MCF 10A (cell line): ENCODE data around the gene PDXDC1. TPM values are rescaled to one million over a fixed set of nuclear protein-coding genes. Genes with fewer than 3 reads are reported as not detected.

Experiments used
- BruUV-seq: library from RNA; stranded (reverse); fragments of 400-500 nt; replicated peaks from 2 replicates; lab custom pipeline; 2021; lab: Mats Ljungman, UMichigan
- CTCF ChIA-PET: fragments of 300-600 bp; sonication (Branson Sonifier 250); formaldehyde crosslinking; extraction: SDS; loops from one replicate; lab custom pipeline; 2021; ENCODE audit warnings: antibody characterized with exemption, inconsistent platforms; lab: Yijun Ruan, JAX
- POLR2A ChIA-PET: fragments of 300-600, 350-650 bp; sonication (Branson Sonifier 250); formaldehyde crosslinking; extraction: SDS; loops from one replicate; lab custom pipeline; 2020; ENCODE audit warnings: antibody characterized with exemption, inconsistent platforms; lab: Yijun Ruan, JAX
- DNase-seq: peaks from one replicate; pipeline ENCODE4 v3.0.0-alpha.2; 2018; ENCODE audit not compliant: unreplicated experiment
- H3K27ac Mint-ChIP-seq: one replicate; pipeline ENCODE4 v1.8.0; 2022; ENCODE audit warnings: mild to moderate bottlenecking, low read depth, mixed read lengths; ENCODE audit not compliant: unreplicated experiment
- H3K27me3 Mint-ChIP-seq: one replicate; pipeline ENCODE4 v1.8.0; 2022; ENCODE audit warnings: mixed read lengths; ENCODE audit not compliant: insufficient read depth, unreplicated experiment
- H3K36me3 Mint-ChIP-seq: one replicate; pipeline ENCODE4 v1.8.0; 2022; ENCODE audit warnings: mild to moderate bottlenecking, moderate library complexity, mixed read lengths; ENCODE audit not compliant: insufficient read depth, unreplicated experiment
- H3K4me1 Mint-ChIP-seq: one replicate; pipeline ENCODE4 v1.8.0; 2022; ENCODE audit warnings: mixed read lengths; ENCODE audit not compliant: insufficient read depth, unreplicated experiment
- H3K4me3 Mint-ChIP-seq: one replicate; pipeline ENCODE4 v1.8.0; 2022; ENCODE audit warnings: mild to moderate bottlenecking, moderate library complexity, mixed read lengths; ENCODE audit not compliant: unreplicated experiment
- H3K9me3 Mint-ChIP-seq: one replicate; pipeline ENCODE4 v1.8.0; 2022; ENCODE audit warnings: mixed read lengths; ENCODE audit not compliant: unreplicated experiment
- intact Hi-C: fragments of 100-400 bp; cut with micrococcal nuclease; formaldehyde crosslinking; loops from 2 replicates; pipeline ENCODE4 v1.14.1; 2022
- total RNA-seq: library from RNA; stranded (reverse); gene quantifications from 2 replicates; pipeline ENCODE4 v1.2.3, GENCODE V29; 2022
- TF ChIP-seq, protein P1 (sequence below): fragments of 200-600 bp; IDR thresholded peaks from one replicate; pipeline ENCODE4 v1.8.0; 2022; ENCODE audit warnings: antibody characterized with exemption, mild to moderate bottlenecking; ENCODE audit not compliant: unreplicated experiment

Gene PDXDC1
- total RNA-seq, 1 experiment from 2014 or later: 70.7 TPM

GRCh38 chr16:15032547-15033308, 57.9 kb downstream of the PDXDC1 start:
- Mint-ChIP-seq H3K4me3 (no peak overlapping the region), H3K9me3 (no peaks in the 10 kb centered on the region), H3K27me3 (no peaks in the 10 kb centered on the region), H3K4me1 (peaks cover 5% of the 10 kb centered on the region), H3K36me3 (peaks cover 92% of the 10 kb centered on the region), H3K27ac (no peak overlapping the region)
- no peak for DNase-seq
- CTCF ChIA-PET: interaction anchor here (0.5 to 2.1 kb wide), 5 partner anchors 13 to 1163 kb away, joined by 4 to 7 read pairs (median 5); no protein-coding TSS in a partner anchor
- POLR2A ChIA-PET: interaction anchor here (0.7 to 1.5 kb wide), 2 partner anchors 9 to 435 kb away, joined by 3 read pairs; no protein-coding TSS in a partner anchor
- BruUV-seq: no TSS peak
- intact Hi-C loops: no loop called here
- TF ChIP-seq, protein P1, sequence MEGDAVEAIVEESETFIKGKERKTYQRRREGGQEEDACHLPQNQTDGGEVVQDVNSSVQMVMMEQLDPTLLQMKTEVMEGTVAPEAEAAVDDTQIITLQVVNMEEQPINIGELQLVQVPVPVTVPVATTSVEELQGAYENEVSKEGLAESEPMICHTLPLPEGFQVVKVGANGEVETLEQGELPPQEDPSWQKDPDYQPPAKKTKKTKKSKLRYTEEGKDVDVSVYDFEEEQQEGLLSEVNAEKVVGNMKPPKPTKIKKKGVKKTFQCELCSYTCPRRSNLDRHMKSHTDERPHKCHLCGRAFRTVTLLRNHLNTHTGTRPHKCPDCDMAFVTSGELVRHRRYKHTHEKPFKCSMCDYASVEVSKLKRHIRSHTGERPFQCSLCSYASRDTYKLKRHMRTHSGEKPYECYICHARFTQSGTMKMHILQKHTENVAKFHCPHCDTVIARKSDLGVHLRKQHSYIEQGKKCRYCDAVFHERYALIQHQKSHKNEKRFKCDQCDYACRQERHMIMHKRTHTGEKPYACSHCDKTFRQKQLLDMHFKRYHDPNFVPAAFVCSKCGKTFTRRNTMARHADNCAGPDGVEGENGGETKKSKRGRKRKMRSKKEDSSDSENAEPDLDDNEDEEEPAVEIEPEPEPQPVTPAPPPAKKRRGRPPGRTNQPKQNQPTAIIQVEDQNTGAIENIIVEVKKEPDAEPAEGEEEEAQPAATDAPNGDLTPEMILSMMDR: no peak

GRCh38 chr16:15033309-15033707, 58.5 kb downstream of the PDXDC1 start:
- DNase-seq: no peak
- ChIA-PET CTCF (interaction anchor here (1.2 kb wide), 1 partner anchor 40 kb away, joined by 5 read pairs; no protein-coding TSS in a partner anchor), POLR2A (interaction anchor here (0.7 to 1.5 kb wide), 2 partner anchors 8 to 434 kb away, joined by 3 read pairs; no protein-coding TSS in a partner anchor)
- H3K4me3 Mint-ChIP-seq: no peak overlapping the region
- no peaks in the 10 kb centered on the region for H3K9me3 Mint-ChIP-seq
- intact Hi-C loops: no loop called here
- peaks cover 5% of the 10 kb centered on the region for H3K4me1 Mint-ChIP-seq
- TF ChIP-seq, protein P1: no peak
- H3K27me3 Mint-ChIP-seq: no peaks in the 10 kb centered on the region
- peaks cover 92% of the 10 kb centered on the region for H3K36me3 Mint-ChIP-seq
- no peak overlapping the region for H3K27ac Mint-ChIP-seq
- BruUV-seq: no TSS peak

- no TSS peak for BruUV-seq
- ChIA-PET CTCF (no interaction called here), POLR2A (interaction anchor here (1.5 kb wide), 1 partner anchor 7 kb away, joined by 3 read pairs; no protein-coding TSS in a partner anchor)
- H3K4me1 Mint-ChIP-seq: no peaks in the 10 kb centered on the region
- H3K36me3 Mint-ChIP-seq: peaks cover 92% of the 10 kb centered on the region
- DNase-seq: no peak
- no peaks in the 10 kb centered on the region for H3K27me3 Mint-ChIP-seq
- no peak overlapping the region for H3K27ac Mint-ChIP-seq
- intact Hi-C loops: no loop called here
- no peak overlapping the region for H3K4me3 Mint-ChIP-seq
- no peaks in the 10 kb centered on the region for H3K9me3 Mint-ChIP-seq
- TF ChIP-seq, protein P1: no peak
These were observed 59.7 kb downstream of the PDXDC1 start for GRCh38 chr16:15034266-15035162.
